MCF 10A (cell line): Measurements from ENCODE around the gene GTF2A1L. TPM values are rescaled to one million over a fixed set of nuclear protein-coding genes. Genes with fewer than 3 reads are reported as not detected.
"Not testable (repeated sequence)": the region's sequence is repeated elsewhere in the genome, so short reads cannot be mapped to it uniquely, and the experiment has no call there.

Experiments
- BruUV-seq: library from RNA; stranded (reverse); fragments of 400-500 nt; replicated peaks from 2 replicates; lab custom pipeline; 2021; lab: Mats Ljungman, UMichigan
- CTCF ChIA-PET: fragments of 300-600 bp; sonication (Branson Sonifier 250); formaldehyde crosslinking; extraction: SDS; loops from one replicate; lab custom pipeline; 2021; ENCODE audit warnings: antibody characterized with exemption, inconsistent platforms; lab: Yijun Ruan, JAX
- POLR2A ChIA-PET: fragments of 300-600, 350-650 bp; sonication (Branson Sonifier 250); formaldehyde crosslinking; extraction: SDS; loops from one replicate; lab custom pipeline; 2020; ENCODE audit warnings: antibody characterized with exemption, inconsistent platforms; lab: Yijun Ruan, JAX
- DNase-seq: peaks from one replicate; pipeline ENCODE4 v3.0.0-alpha.2; 2018; ENCODE audit not compliant: unreplicated experiment
- H3K27ac Mint-ChIP-seq: one replicate; pipeline ENCODE4 v1.8.0; 2022; ENCODE audit warnings: mild to moderate bottlenecking, low read depth, mixed read lengths; ENCODE audit not compliant: unreplicated experiment
- H3K27me3 Mint-ChIP-seq: one replicate; pipeline ENCODE4 v1.8.0; 2022; ENCODE audit warnings: mixed read lengths; ENCODE audit not compliant: insufficient read depth, unreplicated experiment
- H3K36me3 Mint-ChIP-seq: one replicate; pipeline ENCODE4 v1.8.0; 2022; ENCODE audit warnings: mild to moderate bottlenecking, moderate library complexity, mixed read lengths; ENCODE audit not compliant: insufficient read depth, unreplicated experiment
- H3K4me1 Mint-ChIP-seq: one replicate; pipeline ENCODE4 v1.8.0; 2022; ENCODE audit warnings: mixed read lengths; ENCODE audit not compliant: insufficient read depth, unreplicated experiment
- H3K4me3 Mint-ChIP-seq: one replicate; pipeline ENCODE4 v1.8.0; 2022; ENCODE audit warnings: mild to moderate bottlenecking, moderate library complexity, mixed read lengths; ENCODE audit not compliant: unreplicated experiment
- H3K9me3 Mint-ChIP-seq: one replicate; pipeline ENCODE4 v1.8.0; 2022; ENCODE audit warnings: mixed read lengths; ENCODE audit not compliant: unreplicated experiment
- intact Hi-C: fragments of 100-400 bp; cut with micrococcal nuclease; formaldehyde crosslinking; loops from 2 replicates; pipeline ENCODE4 v1.14.1; 2022
- total RNA-seq: library from RNA; stranded (reverse); gene quantifications from 2 replicates; pipeline ENCODE4 v1.2.3, GENCODE V29; 2022
- TF ChIP-seq, protein P1 (sequence below): fragments of 200-600 bp; IDR thresholded peaks from one replicate; pipeline ENCODE4 v1.8.0; 2022; ENCODE audit warnings: antibody characterized with exemption, mild to moderate bottlenecking; ENCODE audit not compliant: unreplicated experiment

GTF2A1L gene
- total RNA-seq, 1 experiment from 2014 or later = not detected

DNA sequence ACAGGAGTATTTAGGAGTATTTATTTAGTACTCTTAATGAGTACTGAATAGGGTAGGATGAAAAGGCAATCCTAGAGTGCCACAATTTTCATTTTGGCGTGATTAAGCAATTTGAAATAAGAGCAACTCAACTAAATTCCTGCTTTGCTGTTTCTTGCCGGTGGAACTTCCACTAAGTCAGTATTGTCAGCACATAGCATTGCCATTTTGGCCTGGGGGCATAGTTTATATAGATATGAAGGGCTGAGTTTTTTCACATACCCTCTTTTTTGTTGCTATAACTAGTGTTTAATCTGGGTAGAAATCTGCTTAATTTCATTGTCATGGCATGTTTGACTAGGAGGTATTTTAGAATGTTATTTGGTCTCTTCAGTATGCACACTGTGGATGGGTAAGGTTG, 1.9 kb downstream of the GTF2A1L start:
- intact Hi-C loops = no loop called here
- Mint-ChIP-seq H3K36me3 (peaks cover 5% of the 10 kb centered on the region), H3K27me3 (no peaks in the 10 kb centered on the region), H3K9me3 (no peaks in the 10 kb centered on the region), H3K4me1 (no peaks in the 10 kb centered on the region), H3K27ac (no peak overlapping the region), H3K4me3 (no peak overlapping the region)
- no TSS peak for BruUV-seq
- TF ChIP-seq, protein P1, sequence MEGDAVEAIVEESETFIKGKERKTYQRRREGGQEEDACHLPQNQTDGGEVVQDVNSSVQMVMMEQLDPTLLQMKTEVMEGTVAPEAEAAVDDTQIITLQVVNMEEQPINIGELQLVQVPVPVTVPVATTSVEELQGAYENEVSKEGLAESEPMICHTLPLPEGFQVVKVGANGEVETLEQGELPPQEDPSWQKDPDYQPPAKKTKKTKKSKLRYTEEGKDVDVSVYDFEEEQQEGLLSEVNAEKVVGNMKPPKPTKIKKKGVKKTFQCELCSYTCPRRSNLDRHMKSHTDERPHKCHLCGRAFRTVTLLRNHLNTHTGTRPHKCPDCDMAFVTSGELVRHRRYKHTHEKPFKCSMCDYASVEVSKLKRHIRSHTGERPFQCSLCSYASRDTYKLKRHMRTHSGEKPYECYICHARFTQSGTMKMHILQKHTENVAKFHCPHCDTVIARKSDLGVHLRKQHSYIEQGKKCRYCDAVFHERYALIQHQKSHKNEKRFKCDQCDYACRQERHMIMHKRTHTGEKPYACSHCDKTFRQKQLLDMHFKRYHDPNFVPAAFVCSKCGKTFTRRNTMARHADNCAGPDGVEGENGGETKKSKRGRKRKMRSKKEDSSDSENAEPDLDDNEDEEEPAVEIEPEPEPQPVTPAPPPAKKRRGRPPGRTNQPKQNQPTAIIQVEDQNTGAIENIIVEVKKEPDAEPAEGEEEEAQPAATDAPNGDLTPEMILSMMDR = no peak
- no peak for DNase-seq
- ChIA-PET POLR2A (no interaction called here), CTCF (interaction anchor here (0.7 to 0.9 kb wide), 3 partner anchors 10 to 1788 kb away, joined by 3 to 4 read pairs (median 4); no protein-coding TSS in a partner anchor)

DNA sequence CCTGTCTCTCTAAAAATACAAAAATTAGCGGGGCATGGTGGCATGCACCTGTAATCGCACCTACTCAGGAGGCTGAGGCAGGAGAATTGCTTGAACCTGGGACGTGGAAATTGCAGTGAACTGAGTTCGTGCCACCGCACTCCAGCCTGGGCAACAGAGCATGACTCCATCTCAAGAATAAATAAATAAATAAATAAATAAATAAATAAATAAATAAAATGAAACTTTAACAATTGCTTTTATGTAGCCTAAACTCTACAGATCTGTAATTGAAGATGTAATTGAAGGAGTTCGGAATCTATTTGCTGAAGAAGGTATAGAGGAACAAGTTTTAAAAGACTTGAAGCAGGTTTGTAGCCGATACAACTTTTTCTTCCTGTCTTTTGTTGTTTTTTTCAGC, 2.9 kb downstream of the GTF2A1L start:
- H3K4me3 Mint-ChIP-seq = no peak overlapping the region
- BruUV-seq = no TSS peak
- no peaks in the 10 kb centered on the region for H3K9me3 Mint-ChIP-seq
- no peak for DNase-seq
- intact Hi-C loops = no loop called here
- TF ChIP-seq, protein P1 = no peak
- peaks cover 5% of the 10 kb centered on the region for H3K36me3 Mint-ChIP-seq
- ChIA-PET CTCF (interaction anchor here (1.2 kb wide), 1 partner anchor 32 kb away, joined by 3 read pairs; no protein-coding TSS in a partner anchor), POLR2A (no interaction called here)
- H3K27me3 Mint-ChIP-seq = no peaks in the 10 kb centered on the region
- no peak overlapping the region for H3K27ac Mint-ChIP-seq
- no peaks in the 10 kb centered on the region for H3K4me1 Mint-ChIP-seq

DNA sequence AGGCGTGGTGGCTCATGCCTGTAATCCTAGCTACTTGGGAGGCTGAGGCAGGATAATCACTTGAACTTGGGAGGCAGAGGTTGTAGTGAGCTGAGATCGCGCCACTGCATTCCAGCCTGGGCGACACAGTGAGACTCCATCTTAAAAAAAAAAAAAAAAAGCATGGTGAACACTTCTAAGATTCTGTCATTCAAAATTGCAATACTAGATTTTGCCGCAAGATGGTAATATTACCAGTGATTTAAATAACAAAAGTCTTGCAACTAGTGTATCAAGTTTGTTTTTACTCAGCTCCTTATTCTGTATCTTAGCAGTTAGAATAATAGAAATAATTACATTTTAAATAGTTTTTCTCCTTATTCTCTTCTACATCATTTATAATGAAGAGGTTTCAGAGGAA, 5.0 kb downstream of the GTF2A1L start:
- not testable (repeated sequence) for H3K27me3 Mint-ChIP-seq, H3K4me3 Mint-ChIP-seq, H3K4me1 Mint-ChIP-seq, H3K36me3 Mint-ChIP-seq, H3K9me3 Mint-ChIP-seq, BruUV-seq, H3K27ac Mint-ChIP-seq, DNase-seq
- POLR2A ChIA-PET = interaction anchor here (0.7 kb wide), 1 partner anchor 1870 kb away, joined by 3 read pairs; no protein-coding TSS in a partner anchor
- intact Hi-C loops = loop anchor here (1.0 kb wide), 1 partner anchor 9 kb away; no protein-coding TSS in a partner anchor
- CTCF ChIA-PET = interaction anchor here (0.6 to 2.2 kb wide), 12 partner anchors 10 to 886 kb away, joined by 3 to 7 read pairs (median 6); no protein-coding TSS in a partner anchor

DNA sequence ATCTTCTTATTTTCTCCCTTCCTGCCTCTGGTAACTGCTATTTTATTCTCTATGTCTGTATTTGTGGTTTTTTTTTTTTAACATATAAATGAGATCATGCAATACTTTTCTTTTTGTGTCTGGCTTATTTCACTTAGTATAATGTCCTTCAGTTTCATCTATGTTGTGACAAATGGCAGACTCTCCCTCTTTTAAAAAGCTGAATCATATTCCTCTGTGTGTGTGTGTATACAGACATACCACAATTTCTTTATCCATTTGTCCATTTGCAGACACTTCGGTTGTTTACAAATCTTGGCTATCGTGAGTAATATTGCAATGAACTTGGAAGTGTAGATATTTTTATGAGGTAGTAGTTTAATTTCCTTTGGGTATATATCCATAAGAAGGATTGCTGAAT, 7.0 kb downstream of the GTF2A1L start:
- no peaks in the 10 kb centered on the region for H3K4me1 Mint-ChIP-seq
- no peaks in the 10 kb centered on the region for H3K27me3 Mint-ChIP-seq
- no peaks in the 10 kb centered on the region for H3K9me3 Mint-ChIP-seq
- no peaks in the 10 kb centered on the region for H3K36me3 Mint-ChIP-seq
- TF ChIP-seq, protein P1 = no peak
- POLR2A ChIA-PET = no interaction called here
- CTCF ChIA-PET = no interaction called here
- intact Hi-C loops = no loop called here
- no TSS peak for BruUV-seq
- H3K4me3 Mint-ChIP-seq = no peak overlapping the region
- no peak for DNase-seq
- H3K27ac Mint-ChIP-seq = no peak overlapping the region
